Fibroblast of lung (primary cell): Measurements from ENCODE around the gene ALPK3.

Source experiments
- EZH2 ChIP-seq: IDR thresholded peaks from 2 replicates; pipeline ENCODE4 v1.5.1; 2012; ENCODE audit warnings: low read length, control low read depth, mild to moderate bottlenecking; ENCODE audit errors: missing control alignments
- TF ChIP-seq, protein P1 (sequence below), 2 donors: IDR thresholded peaks in 1 of 2; conservative IDR thresholded peaks in 1 of 2; 1 replicate in 1 of 2; 2 replicates in 1 of 2; pipeline ENCODE4 v1.5.1; 2011 to 2012; ENCODE audit warnings: low read length in 2 of 2, control low read depth in 1 of 2, inconsistent platforms in 1 of 2, low read depth in 1 of 2, mild to moderate bottlenecking in 1 of 2

DNA sequence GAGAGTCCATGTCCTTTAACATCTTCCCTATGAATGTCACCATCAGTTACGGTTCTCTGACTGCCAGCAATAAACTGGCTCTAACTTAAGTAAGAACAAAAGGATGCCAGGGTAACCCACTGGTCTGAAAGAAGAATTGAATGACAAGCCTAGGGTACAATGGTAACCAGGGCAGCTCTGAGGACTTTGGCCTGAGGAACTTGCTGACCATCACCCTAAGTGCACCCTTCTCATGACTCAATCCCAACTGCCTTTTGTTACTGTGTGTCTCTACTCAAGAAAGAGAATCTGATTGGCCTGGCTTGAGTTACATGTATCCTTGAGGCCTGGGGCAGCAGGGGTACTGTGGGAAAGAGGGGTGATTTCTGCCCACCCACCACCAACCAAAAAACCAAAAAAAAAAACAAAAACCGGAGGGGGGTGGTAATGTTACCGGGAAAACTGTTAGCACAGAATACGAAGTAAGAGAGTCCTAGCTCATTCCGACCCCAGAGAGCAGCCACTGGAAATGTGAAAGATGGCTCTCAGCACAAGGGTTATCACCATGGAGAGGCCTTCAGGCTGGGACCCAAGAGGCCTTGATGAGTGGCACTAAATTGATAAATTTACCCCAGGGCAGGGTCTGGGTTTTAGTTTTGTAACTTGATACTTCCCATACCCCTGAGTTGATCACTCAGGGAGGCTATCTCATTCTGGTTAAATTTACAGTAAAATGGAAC lies 58.0 kb downstream of the ALPK3 start:
- TF ChIP-seq, protein P1, sequence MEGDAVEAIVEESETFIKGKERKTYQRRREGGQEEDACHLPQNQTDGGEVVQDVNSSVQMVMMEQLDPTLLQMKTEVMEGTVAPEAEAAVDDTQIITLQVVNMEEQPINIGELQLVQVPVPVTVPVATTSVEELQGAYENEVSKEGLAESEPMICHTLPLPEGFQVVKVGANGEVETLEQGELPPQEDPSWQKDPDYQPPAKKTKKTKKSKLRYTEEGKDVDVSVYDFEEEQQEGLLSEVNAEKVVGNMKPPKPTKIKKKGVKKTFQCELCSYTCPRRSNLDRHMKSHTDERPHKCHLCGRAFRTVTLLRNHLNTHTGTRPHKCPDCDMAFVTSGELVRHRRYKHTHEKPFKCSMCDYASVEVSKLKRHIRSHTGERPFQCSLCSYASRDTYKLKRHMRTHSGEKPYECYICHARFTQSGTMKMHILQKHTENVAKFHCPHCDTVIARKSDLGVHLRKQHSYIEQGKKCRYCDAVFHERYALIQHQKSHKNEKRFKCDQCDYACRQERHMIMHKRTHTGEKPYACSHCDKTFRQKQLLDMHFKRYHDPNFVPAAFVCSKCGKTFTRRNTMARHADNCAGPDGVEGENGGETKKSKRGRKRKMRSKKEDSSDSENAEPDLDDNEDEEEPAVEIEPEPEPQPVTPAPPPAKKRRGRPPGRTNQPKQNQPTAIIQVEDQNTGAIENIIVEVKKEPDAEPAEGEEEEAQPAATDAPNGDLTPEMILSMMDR (conservative IDR thresholded peaks at IDR 0.05 in 1 of 2, IDR thresholded peaks at IDR 0.05 in 1 of 2; ENCODE audit: low read depth in 1 of 2, low read length in 2 of 2), result no peak
- TF ChIP-seq EZH2, result no peak
